Measurements from ENCODE around the gene TTLL11. TPM values are rescaled to one million over a fixed set of nuclear protein-coding genes. Genes with fewer than 3 reads are reported as not detected.

Gene TTLL11
- total RNA-seq, 1 donor: 6.2 TPM

DNA sequence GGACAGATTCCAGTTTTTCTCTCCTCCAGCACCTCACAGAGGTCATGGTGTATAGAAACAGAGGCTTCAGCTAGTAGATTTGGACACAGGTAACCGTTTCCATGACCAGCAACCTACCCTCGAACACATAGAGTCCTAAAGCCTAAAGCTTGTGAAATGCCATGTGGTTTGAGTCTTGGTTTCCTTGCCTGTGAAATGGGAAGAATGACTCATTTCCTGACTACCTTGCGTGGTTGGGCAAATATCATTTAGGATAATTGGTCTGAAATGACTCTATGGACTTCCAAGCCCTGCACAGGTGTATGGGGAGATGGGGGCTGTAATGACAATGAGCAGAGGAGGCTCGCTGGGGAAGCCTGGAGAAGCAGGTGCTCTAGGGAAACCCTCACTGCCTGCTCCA is 134.6 kb downstream of the TTLL11 start:
- no peak overlapping the region for H2AFZ ChIP-seq (ENCODE audit: low read length)
- no peaks in the 10 kb centered on the region for H4K20me1 ChIP-seq (ENCODE audit: insufficient read depth, low read length)
- peaks cover 15% of the 10 kb centered on the region for H3K4me1 ChIP-seq (ENCODE audit: insufficient read depth, low read length)
- no peak overlapping the region for H3K4me3 ChIP-seq (ENCODE audit: insufficient read depth, low read length)
- H3K27me3 ChIP-seq (ENCODE audit: insufficient read depth, low read length): no peaks in the 10 kb centered on the region
- no peaks in the 10 kb centered on the region for H3K9me3 ChIP-seq (ENCODE audit: low read depth, low read length)
- no peaks in the 10 kb centered on the region for H3K36me3 ChIP-seq (ENCODE audit: insufficient read depth, low read length)
- H3K79me2 ChIP-seq (ENCODE audit: insufficient read depth, low read length): no peaks in the 10 kb centered on the region
- DNase-seq (ENCODE audit: insufficient read length, low spot score, missing footprints): no peak
- TF ChIP-seq, protein P1, sequence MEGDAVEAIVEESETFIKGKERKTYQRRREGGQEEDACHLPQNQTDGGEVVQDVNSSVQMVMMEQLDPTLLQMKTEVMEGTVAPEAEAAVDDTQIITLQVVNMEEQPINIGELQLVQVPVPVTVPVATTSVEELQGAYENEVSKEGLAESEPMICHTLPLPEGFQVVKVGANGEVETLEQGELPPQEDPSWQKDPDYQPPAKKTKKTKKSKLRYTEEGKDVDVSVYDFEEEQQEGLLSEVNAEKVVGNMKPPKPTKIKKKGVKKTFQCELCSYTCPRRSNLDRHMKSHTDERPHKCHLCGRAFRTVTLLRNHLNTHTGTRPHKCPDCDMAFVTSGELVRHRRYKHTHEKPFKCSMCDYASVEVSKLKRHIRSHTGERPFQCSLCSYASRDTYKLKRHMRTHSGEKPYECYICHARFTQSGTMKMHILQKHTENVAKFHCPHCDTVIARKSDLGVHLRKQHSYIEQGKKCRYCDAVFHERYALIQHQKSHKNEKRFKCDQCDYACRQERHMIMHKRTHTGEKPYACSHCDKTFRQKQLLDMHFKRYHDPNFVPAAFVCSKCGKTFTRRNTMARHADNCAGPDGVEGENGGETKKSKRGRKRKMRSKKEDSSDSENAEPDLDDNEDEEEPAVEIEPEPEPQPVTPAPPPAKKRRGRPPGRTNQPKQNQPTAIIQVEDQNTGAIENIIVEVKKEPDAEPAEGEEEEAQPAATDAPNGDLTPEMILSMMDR (IDR thresholded peaks at IDR 0.05; ENCODE audit: extremely low read depth, low read depth, low read length): no peak
- no peak overlapping the region for H3K4me2 ChIP-seq (ENCODE audit: insufficient read depth, low read length)
- H3K27ac ChIP-seq (ENCODE audit: low read depth, low read length): no peak overlapping the region

DNA sequence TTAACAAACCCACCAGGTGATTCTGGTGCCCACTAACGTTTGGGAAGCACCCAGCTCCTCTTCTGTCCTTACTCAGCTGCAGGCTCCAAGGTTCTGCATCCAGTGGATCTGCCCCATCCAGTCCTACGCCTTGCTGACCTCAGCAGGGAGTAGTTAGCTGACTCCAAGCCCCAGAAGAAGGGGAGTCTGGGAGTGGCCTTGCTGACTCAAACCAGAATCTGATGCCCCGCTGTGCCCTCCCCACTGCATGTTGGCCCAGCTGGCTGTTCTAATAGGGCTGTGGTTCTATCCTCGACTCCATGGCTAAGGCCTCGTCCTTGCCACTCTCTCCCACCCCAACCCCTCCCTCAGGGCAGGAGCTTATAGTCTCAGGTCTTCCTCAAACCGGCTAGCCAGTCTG is 136.3 kb downstream of the TTLL11 start:
- Histone ChIP-seq H3K79me2 (ENCODE audit: insufficient read depth, low read length) (no peaks in the 10 kb centered on the region), H2AFZ (ENCODE audit: low read length) (no peak overlapping the region), H3K36me3 (ENCODE audit: insufficient read depth, low read length) (no peaks in the 10 kb centered on the region), H3K27me3 (ENCODE audit: insufficient read depth, low read length) (no peaks in the 10 kb centered on the region), H3K4me3 (ENCODE audit: insufficient read depth, low read length) (no peak overlapping the region), H3K4me1 (ENCODE audit: insufficient read depth, low read length) (peaks cover 17% of the 10 kb centered on the region), H3K27ac (ENCODE audit: low read depth, low read length) (no peak overlapping the region), H3K4me2 (ENCODE audit: insufficient read depth, low read length) (no peak overlapping the region), H4K20me1 (ENCODE audit: insufficient read depth, low read length) (no peaks in the 10 kb centered on the region), H3K9me3 (ENCODE audit: low read depth, low read length) (no peaks in the 10 kb centered on the region)
- TF ChIP-seq, protein P1 (IDR thresholded peaks at IDR 0.05; ENCODE audit: extremely low read depth, low read depth, low read length): no peak
- no peak for DNase-seq (ENCODE audit: insufficient read length, low spot score, missing footprints)

DNA sequence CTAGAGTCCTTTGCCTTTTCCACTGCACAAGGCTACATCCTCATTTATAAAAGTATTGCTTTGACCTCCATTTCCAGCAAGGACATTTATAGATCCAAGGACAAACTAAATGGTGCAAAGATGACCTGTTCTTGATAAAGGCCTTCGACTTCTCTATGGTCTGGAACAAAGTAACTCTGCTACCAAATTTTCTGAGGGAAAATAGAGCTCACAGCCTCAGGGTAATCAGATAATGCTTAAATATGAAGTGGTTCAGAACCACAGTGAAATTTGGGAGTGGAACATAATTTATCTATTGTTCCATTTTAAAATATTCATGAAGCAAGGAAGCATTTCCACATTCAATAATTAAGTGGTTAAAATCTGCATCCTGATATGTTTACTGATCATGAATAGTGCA is 137.5 kb downstream of the TTLL11 start:
- Histone ChIP-seq H4K20me1 (ENCODE audit: insufficient read depth, low read length) (no peaks in the 10 kb centered on the region), H3K79me2 (ENCODE audit: insufficient read depth, low read length) (no peaks in the 10 kb centered on the region), H2AFZ (ENCODE audit: low read length) (no peak overlapping the region), H3K4me2 (ENCODE audit: insufficient read depth, low read length) (no peak overlapping the region), H3K27me3 (ENCODE audit: insufficient read depth, low read length) (no peaks in the 10 kb centered on the region), H3K4me1 (ENCODE audit: insufficient read depth, low read length) (peaks cover 17% of the 10 kb centered on the region), H3K27ac (ENCODE audit: low read depth, low read length) (no peak overlapping the region), H3K4me3 (ENCODE audit: insufficient read depth, low read length) (no peak overlapping the region), H3K36me3 (ENCODE audit: insufficient read depth, low read length) (no peaks in the 10 kb centered on the region), H3K9me3 (ENCODE audit: low read depth, low read length) (no peaks in the 10 kb centered on the region)
- no peak for DNase-seq (ENCODE audit: insufficient read length, low spot score, missing footprints)
- TF ChIP-seq, protein P1 (IDR thresholded peaks at IDR 0.05; ENCODE audit: extremely low read depth, low read depth, low read length): no peak

DNA sequence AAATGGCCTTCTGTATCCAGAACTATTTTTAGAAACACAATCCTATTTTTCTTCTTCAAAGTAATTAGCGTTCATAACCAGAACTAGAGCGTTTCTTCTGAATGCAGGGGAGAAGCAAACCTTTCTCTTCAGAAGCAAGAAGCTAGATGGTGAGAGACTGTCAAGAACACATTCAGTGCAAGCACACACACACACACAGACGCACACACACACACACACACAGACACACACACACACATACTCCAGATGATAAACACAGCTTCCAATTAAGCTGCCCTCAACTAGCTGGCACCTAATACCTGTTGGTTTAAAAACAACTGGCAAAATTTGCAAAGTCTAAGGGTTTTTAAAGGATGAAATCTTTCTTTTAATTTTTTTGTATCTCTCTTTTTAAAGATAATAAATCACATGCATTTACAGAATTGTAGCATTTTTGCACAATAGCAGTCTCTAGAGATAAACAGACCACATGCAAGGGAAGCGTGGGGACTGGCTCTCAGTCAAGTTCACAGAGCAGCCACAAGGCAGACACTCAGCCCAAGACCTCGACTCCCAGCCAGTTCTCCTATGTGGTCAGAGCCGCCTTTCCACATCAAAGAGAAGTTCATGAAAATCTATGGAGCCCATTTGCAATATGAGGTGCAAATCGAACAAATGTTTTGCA is 138.5 kb downstream of the TTLL11 start:
- Histone ChIP-seq H3K36me3 (ENCODE audit: insufficient read depth, low read length) (no peaks in the 10 kb centered on the region), H3K4me3 (ENCODE audit: insufficient read depth, low read length) (no peak overlapping the region), H3K79me2 (ENCODE audit: insufficient read depth, low read length) (no peaks in the 10 kb centered on the region), H3K9me3 (ENCODE audit: low read depth, low read length) (no peaks in the 10 kb centered on the region), H2AFZ (ENCODE audit: low read length) (no peak overlapping the region), H3K27ac (ENCODE audit: low read depth, low read length) (no peak overlapping the region), H4K20me1 (ENCODE audit: insufficient read depth, low read length) (no peaks in the 10 kb centered on the region), H3K27me3 (ENCODE audit: insufficient read depth, low read length) (no peaks in the 10 kb centered on the region), H3K4me1 (ENCODE audit: insufficient read depth, low read length) (peaks cover 17% of the 10 kb centered on the region), H3K4me2 (ENCODE audit: insufficient read depth, low read length) (peak overlapping the region; percentile 14)
- TF ChIP-seq, protein P1 (IDR thresholded peaks at IDR 0.05; ENCODE audit: extremely low read depth, low read depth, low read length): no peak
- DNase-seq (ENCODE audit: insufficient read length, low spot score, missing footprints): no peak
